GM10266 (cell line): Measurements from ENCODE around the gene TFDP2.

Experiments used
- DNase-seq: peaks from one replicate; pipeline ENCODE4 v3.0.0; 2012; ENCODE audit errors: extremely low spot score
- TF ChIP-seq, protein P1 (sequence below): IDR thresholded peaks from 2 replicates; pipeline ENCODE4 v1.5.1; 2012; ENCODE audit warnings: mild to moderate bottlenecking, low read depth; ENCODE audit not compliant: control insufficient read depth, insufficient read depth; ENCODE audit errors: missing control alignments

TFDP2 gene

DNA sequence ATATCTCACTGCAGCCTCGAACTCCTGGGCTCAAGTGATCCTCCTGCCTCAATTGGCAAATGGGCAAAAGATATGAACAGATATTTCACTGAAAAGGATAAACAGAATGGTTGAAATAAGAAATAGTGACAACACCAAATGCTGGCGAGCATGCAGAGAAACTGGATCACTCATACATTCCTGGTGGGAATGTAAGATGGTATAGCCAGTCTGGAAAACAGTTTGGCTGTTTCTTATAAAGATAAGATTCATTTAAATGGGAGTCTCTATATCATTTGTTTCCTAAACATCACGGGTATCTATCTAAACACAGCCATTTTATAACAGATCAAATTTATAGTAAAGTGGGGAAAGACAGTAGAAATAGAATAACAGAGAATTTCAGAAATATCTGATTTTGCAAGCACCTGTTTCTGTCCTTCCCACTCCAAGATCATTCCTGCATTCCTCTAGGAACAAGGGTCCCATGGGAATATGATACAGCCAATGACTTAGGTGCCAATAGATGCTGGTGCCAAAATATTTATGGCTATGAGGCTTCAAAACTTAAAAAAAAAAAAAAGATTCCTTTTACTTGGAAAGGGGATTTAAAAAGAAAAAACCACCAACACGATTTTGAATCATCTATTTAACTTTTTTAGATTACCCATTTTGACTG is 9.9 kb upstream of the TFDP2 start:
- TF ChIP-seq, protein P1, sequence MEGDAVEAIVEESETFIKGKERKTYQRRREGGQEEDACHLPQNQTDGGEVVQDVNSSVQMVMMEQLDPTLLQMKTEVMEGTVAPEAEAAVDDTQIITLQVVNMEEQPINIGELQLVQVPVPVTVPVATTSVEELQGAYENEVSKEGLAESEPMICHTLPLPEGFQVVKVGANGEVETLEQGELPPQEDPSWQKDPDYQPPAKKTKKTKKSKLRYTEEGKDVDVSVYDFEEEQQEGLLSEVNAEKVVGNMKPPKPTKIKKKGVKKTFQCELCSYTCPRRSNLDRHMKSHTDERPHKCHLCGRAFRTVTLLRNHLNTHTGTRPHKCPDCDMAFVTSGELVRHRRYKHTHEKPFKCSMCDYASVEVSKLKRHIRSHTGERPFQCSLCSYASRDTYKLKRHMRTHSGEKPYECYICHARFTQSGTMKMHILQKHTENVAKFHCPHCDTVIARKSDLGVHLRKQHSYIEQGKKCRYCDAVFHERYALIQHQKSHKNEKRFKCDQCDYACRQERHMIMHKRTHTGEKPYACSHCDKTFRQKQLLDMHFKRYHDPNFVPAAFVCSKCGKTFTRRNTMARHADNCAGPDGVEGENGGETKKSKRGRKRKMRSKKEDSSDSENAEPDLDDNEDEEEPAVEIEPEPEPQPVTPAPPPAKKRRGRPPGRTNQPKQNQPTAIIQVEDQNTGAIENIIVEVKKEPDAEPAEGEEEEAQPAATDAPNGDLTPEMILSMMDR = no peak
- DNase-seq = no peak

DNA sequence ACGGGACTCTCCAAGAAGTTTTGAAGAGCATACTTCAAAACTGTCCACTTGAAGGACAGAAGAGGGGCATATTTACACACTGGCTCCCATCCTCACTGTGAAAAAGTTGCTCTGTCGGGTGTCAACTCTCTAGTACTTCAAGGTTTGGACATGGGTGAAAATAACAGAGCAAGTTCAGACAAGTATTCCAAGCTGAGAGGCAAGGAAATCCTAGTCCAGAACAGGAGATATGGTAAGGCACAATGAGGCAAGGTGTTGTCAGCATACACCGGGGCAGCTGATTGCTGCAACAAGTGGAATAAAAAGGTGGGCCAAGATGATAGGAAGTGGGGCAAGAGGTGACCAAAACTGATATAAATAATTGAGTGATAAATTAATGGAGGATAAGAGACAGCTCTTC is 4.8 kb upstream of the TFDP2 start:
- no peak for DNase-seq
- TF ChIP-seq, protein P1 = no peak

DNA sequence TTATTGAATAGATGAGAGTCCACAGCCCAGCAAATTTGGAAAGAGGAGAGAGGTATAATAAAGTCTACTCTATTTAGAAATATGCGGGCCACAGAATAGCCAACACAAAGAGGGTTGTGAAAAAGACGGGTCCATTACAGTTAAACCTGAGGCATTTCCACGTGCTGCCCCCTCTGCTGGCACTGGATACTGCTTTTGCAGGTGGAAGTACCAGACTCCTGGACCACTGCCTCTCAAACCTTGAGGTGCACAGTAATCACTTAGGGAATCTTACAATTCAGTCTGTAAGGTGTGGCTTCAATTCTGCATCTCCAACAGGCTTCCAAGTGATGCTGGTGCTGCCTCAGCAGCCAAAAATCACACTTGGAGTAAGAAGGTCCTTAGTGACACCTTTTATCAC is 3.0 kb upstream of the TFDP2 start:
- TF ChIP-seq, protein P1 = peak; percentile 17
- DNase-seq = no peak

DNA sequence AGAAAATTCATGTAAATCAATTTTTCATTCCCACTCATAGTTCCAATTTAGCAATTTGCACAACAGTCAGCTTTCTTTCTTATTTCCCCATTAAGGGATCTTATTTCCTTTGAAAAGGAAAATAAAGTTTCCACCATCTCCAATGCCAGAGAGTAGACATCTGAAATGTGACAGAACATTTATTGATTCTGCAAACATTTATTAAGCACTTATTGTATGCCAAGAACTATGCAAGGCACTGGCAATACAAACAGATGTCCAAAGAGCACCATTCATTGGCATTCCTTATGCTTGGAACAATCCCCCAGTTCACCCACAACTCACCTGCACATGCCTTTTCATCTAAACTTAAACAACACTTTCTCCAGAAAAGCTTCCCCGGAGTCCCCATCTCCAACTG is 2.5 kb upstream of the TFDP2 start:
- DNase-seq = no peak
- TF ChIP-seq, protein P1 = no peak

DNA sequence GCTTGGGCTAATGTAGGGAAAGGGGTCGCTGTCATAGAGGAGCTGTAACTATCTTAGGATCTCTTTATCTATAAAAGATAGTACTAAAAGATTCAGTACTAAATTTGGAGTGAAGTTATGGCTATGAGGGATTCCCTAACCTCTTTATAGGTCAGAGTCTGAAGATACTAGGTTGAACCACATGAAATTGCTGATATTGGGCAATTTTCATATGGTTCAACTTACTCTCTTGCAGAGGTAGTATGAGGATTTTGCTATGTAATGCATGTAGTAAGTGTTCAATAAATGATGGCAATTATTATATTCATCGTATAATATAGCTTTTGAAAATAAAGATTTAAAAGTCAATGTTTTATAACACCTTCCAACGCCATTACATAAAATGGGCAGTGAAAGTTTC is 1.9 kb upstream of the TFDP2 start:
- no peak for DNase-seq
- TF ChIP-seq, protein P1 = no peak

DNA sequence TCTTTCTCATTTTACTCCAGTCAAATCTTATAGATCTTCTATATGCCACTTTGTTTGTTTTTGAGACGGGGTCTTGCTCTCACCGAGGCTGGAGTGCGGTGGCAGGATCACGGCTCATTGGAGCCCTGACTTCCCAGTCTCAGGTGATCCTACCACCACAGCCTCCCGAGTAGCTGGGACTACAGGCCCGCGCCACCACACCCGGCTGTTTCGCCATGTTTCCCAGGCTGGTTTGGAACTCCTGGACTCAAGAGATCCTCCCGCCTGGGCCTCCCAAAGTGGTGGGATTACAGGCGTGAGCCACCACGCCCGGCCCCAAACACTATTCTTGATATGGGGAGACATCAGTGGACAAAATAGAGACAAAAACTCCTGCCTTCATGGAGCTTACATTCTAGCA is 927 bp upstream of the TFDP2 start:
- TF ChIP-seq, protein P1 = no peak
- no peak for DNase-seq

DNA sequence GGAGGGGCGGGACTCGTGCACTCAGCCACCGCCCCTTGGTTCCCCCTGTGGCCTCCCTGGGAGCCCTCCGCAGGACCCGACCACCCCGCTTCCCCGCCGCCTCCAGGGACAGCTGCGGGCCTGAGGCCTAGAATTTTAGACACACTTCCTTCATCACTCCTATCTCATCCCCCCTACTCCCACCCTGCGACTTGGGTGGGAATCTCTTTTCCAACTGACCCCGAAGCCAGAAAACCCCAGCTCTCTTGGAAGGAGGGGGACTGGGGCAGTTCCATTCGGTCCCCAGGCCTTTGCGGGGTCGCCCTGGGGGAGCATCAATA is 289 bp upstream of the TFDP2 start:
- TF ChIP-seq, protein P1 = no peak
- DNase-seq = no peak
